Measurements from ENCODE around the gene RHOBTB1. TPM values are rescaled to one million over a fixed set of nuclear protein-coding genes. Genes with fewer than 3 reads are reported as not detected.

Gene RHOBTB1
- total RNA-seq, 1 donor from 2014 or later, result 0.24 TPM

- Mint-ChIP-seq H3K27ac (no peak overlapping the region), H3K4me1 (no peaks in the 10 kb centered on the region), H3K9me3 (peaks cover 3% of the 10 kb centered on the region), H3K36me3 (ENCODE audit: low read depth) (no peaks in the 10 kb centered on the region), H3K4me3 (no peak overlapping the region), H3K27me3 (no peaks in the 10 kb centered on the region)
- TF ChIP-seq, protein P1, sequence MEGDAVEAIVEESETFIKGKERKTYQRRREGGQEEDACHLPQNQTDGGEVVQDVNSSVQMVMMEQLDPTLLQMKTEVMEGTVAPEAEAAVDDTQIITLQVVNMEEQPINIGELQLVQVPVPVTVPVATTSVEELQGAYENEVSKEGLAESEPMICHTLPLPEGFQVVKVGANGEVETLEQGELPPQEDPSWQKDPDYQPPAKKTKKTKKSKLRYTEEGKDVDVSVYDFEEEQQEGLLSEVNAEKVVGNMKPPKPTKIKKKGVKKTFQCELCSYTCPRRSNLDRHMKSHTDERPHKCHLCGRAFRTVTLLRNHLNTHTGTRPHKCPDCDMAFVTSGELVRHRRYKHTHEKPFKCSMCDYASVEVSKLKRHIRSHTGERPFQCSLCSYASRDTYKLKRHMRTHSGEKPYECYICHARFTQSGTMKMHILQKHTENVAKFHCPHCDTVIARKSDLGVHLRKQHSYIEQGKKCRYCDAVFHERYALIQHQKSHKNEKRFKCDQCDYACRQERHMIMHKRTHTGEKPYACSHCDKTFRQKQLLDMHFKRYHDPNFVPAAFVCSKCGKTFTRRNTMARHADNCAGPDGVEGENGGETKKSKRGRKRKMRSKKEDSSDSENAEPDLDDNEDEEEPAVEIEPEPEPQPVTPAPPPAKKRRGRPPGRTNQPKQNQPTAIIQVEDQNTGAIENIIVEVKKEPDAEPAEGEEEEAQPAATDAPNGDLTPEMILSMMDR (IDR thresholded peaks at IDR 0.05), result no peak
- CTCF ChIA-PET, result no interaction called here
- ATAC-seq (ENCODE audit: low read depth), result no peak
- no peak for DNase-seq
- intact Hi-C loops (cut with micrococcal nuclease), result no loop called here
- POLR2A ChIA-PET, result no interaction called here
Measured at GRCh38 chr10:60901561-60902235, 42.3 kb downstream of the RHOBTB1 start.

DNA sequence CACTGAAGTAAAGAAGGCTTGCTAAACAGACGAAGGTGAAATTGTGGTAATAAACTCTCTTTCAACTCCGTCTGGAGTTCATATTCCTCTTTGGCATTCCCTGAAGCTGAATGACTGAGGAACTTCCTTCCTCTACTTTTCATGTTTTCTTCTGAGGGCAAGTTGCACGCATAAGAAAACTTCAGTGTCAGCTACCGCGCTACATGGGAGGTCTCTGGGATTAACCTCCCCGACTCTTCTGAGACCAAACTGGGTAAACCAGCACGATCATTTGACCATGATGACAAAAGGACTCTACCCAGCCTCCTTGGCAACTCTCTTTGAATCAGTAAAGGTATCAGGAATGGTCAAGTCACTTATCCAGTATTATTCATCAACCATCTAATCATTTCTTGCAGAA, 44.7 kb downstream of the RHOBTB1 start:
- Mint-ChIP-seq H3K4me1 (no peaks in the 10 kb centered on the region), H3K36me3 (ENCODE audit: low read depth) (no peaks in the 10 kb centered on the region), H3K4me3 (no peak overlapping the region), H3K9me3 (no peaks in the 10 kb centered on the region), H3K27me3 (no peaks in the 10 kb centered on the region), H3K27ac (no peak overlapping the region)
- intact Hi-C loops (cut with micrococcal nuclease), result no loop called here
- TF ChIP-seq, protein P1 (IDR thresholded peaks at IDR 0.05), result no peak
- no peak for ATAC-seq (ENCODE audit: low read depth)
- no peak for DNase-seq
- CTCF ChIA-PET, result no interaction called here
- POLR2A ChIA-PET, result no interaction called here

DNA sequence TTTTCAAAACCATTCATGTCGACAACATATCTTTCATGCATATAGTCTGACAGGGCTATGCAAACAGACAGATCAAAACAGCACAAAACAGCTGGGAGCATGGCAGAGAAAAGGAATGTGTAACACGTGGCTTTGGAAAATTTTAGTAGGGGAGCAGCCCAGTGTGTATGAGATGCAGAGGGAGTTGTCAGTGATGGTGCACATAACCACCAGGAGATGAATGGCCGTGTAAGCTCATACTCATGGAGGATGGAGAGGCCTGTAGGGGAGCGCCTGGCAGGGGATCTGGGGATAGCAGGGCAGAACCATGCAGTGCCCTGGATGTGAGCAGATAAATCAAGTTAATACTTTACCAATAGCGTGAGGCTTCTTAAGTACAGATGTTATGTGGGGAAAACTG, 45.7 kb downstream of the RHOBTB1 start:
- no peaks in the 10 kb centered on the region for H3K36me3 Mint-ChIP-seq (ENCODE audit: low read depth)
- POLR2A ChIA-PET, result no interaction called here

DNA sequence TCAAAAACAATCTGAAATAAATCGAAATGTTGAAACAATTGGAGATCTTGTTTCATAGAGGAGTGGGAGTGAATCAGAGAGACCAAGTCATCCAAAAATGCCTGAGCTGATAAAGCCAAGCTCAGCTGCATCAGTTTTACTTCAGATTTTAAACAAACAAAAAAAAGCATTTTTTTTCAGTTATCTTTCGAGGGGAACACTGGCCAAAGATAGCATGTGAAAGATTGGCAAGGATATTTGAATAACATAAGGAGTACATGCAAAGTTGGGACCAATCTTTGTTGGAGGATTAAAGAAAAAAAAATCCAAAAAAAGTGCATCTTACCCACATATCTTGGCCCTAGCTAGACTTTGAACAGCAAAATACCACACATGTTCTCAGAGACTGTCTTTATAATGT, 47.2 kb downstream of the RHOBTB1 start:
- ChIA-PET CTCF (no interaction called here), POLR2A (no interaction called here)
- no peak for DNase-seq
- H3K9me3 Mint-ChIP-seq, result no peaks in the 10 kb centered on the region
- no peak overlapping the region for H3K4me3 Mint-ChIP-seq
- ATAC-seq (ENCODE audit: low read depth), result no peak
- H3K27me3 Mint-ChIP-seq, result peaks cover 4% of the 10 kb centered on the region
- H3K4me1 Mint-ChIP-seq, result no peaks in the 10 kb centered on the region
- H3K27ac Mint-ChIP-seq, result no peak overlapping the region
- H3K36me3 Mint-ChIP-seq (ENCODE audit: low read depth), result no peaks in the 10 kb centered on the region
- intact Hi-C loops (cut with micrococcal nuclease), result no loop called here
- TF ChIP-seq, protein P1 (IDR thresholded peaks at IDR 0.05), result no peak

More for the DNA sequence above, 45.7 kb downstream of the RHOBTB1 start:
- DNase-seq, result no peak
- H3K27ac Mint-ChIP-seq, result no peak overlapping the region
- no peaks in the 10 kb centered on the region for H3K4me1 Mint-ChIP-seq
- H3K27me3 Mint-ChIP-seq, result no peaks in the 10 kb centered on the region
- no peaks in the 10 kb centered on the region for H3K9me3 Mint-ChIP-seq
- no peak overlapping the region for H3K4me3 Mint-ChIP-seq
- CTCF ChIA-PET, result no interaction called here
- TF ChIP-seq, protein P1 (IDR thresholded peaks at IDR 0.05), result no peak
- intact Hi-C loops (cut with micrococcal nuclease), result no loop called here
- ATAC-seq (ENCODE audit: low read depth), result no peak

- Mint-ChIP-seq H3K27ac (no peak overlapping the region), H3K4me3 (no peak overlapping the region), H3K27me3 (peaks cover 4% of the 10 kb centered on the region), H3K4me1 (no peaks in the 10 kb centered on the region), H3K9me3 (no peaks in the 10 kb centered on the region), H3K36me3 (ENCODE audit: low read depth) (no peaks in the 10 kb centered on the region)
- POLR2A ChIA-PET, result no interaction called here
- TF ChIP-seq, protein P1 (IDR thresholded peaks at IDR 0.05), result no peak
- ATAC-seq (ENCODE audit: low read depth) (no peak), DNase-seq (no peak)
- CTCF ChIA-PET, result no interaction called here
- intact Hi-C loops (cut with micrococcal nuclease), result no loop called here
Measured at GRCh38 chr10:60896033-60896432, 48.0 kb downstream of the RHOBTB1 start.

Measured in activated B cell treated with CpG ODN at 0.5 μM for 24 hours (primary cell).